NCI-H1436 treated with DMSO at 0.1 percent for 48 hours (cell line): ENCODE data around the gene CALR.

Experiments
- DNase-seq: peaks from one replicate; lab custom pipeline; 2025; lab: John Stamatoyannopoulos, UW

CALR gene

DNA sequence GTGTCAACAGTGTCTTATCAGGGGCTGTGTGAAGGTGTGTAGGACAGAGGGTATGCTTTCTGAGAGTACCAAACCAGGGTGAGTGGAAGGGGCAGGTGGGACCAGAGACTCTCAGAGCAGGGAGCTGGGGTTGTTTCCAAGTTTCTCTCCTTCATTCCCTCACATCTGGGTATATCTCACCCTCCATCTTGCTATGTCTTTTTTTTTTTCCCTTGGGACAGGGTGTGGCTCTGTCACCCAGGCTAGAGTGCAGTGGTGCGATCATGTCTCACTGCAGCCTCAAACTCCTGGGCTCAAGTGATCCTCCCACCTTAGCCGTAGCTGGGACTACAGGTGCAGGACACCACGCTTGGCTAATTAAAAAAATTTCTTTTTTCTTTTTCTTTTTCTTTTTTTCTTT, 41.6 kb downstream of the CALR start:
- DNase-seq = no peak

DNA sequence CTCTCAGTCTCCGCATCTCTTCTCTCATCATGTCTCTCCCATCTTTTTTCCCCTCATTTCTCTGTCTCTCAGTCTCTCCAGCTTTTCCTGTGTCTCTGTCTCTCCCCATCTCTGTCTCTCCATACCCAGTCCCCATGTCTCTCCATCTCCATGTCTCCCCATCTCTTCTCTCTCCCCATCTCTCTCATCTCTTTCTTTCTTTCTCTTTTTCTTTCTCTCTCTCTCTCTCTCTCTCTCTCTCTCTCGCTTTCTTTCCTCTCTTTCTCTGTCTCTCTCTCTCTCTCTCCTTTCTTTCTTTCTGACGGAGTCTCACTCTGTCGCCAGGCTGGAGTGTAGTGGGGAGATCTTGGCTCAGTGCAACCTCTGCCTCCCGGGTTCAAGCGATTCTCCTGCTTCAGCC, 44.2 kb downstream of the CALR start:
- DNase-seq = no peak

DNA sequence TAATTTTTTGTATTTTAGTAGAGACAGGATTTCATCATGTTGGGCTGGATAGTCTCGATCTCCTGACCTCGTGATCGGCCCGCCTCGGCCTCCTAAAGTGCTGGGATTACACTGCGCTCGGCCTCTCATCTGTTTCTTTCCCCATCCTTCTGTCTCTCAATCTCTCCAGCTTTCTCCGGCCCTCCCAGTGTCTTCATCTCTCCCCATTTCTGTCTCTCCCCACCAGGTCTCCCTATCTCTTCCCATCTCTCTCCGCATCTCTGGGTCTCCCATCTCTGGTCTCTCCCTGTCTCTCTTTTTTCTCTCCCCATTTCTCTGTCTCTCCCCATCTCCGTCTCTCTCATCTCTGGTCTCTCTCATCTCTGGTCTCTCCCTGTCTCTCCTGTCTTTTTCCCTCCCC, 44.7 kb downstream of the CALR start:
- DNase-seq = no peak

DNA sequence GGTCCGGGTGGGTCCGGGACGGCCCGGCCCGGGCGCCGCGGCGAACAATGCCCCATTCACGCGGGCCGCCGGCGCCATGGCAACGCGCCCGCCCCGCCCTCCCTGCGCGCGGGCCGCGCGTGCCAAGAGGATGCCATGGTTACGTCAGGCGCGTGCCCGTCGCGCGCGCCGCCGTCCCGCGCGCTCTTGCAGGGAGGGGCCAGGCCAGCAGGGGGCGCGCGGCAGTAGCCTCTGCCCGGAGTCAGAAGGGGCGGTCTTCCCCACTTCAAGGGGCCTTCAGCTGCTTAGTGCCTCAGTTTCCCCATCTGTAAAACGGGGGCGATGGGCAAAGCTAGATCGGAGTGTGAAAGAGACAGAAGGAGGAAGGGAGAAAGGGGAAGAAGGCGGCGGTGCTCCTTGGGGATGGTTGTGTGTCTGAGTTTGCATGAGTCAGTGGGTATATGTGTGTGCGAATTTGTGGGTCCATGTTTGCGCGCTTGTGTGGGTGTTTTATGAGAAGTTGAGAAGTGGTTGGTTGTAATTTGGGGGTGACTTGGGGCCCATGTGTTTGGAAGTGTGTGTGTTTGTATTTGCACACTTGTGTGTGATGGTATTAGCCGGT, 45.2 kb downstream of the CALR start:
- no peak for DNase-seq

DNA sequence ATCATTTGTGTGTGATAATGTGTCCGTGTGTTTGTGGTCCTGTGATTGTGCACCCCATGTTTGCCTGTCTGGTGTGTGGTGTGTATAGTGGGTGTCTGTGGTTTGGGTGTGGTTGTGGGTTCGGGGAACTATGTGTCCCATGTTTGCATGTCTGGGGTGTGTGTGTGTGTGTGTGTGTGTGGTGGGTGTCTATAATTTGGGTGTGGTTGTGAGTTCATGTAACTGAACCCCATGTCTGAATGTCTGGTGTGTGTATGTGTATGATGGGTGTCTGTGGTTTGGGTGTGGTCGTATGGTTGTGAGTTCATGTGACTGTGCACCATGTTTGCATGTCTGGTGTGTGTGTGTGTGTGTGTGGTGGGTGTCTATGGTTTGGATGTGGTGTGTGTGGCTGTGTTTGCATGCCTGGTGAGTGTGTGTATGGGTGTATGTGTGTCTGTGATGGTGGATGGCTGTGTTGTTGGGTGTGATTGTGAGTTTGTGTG, 45.8 kb downstream of the CALR start:
- no peak for DNase-seq

DNA sequence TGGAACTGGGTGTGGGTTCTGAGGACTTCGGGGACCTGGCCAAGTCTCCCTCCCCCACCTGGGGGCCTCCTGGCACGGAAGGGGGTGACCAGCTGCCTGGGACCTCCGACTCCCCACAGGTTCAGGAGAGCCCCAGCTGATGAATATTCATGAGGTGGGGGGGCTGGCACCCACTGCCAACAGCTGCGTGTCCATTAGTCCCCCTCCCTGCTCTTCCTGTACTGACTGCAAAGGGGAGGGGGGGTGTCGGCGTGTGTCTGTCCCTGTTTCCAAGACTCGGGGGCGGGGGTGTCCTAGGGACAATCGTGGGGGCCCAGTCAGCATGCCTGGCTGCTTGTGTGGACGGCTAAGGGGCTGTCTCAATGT, 46.3 kb downstream of the CALR start:
- DNase-seq = no peak

DNA sequence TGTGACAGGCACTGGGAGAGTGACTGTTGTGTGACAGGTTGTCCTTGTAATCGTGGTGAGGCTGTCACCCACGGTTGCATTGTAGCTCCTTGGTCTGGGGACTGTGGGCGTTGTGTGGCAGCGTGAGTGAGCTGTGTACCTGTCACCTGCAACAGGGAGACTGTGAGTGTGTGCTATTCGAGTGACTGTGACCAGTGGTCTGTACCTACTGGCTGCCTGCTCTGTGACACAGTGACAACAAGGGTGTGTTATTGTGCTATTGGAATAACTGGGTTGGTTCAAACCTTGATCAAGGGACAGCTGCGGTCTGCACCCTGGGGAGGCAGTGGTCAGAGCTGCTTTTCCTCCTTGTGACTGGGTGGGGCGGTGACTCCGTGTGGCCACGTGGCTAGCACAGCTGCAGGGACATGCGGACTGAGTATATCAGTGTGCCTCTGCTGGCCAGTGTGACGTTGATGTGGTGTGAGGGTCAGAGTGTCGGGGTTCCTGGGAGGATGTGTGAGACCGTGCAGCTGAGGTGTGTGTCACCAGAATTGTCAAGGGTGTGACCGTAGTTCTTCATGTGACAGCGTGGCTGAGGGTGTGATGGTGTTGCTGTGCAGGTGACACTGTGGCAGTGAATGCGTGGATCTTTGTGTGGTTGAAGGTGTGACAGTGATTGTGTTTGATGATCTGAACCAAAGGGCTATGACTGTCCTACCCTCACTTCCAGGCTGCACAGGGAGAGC, 46.8 kb downstream of the CALR start:
- no peak for DNase-seq

DNA sequence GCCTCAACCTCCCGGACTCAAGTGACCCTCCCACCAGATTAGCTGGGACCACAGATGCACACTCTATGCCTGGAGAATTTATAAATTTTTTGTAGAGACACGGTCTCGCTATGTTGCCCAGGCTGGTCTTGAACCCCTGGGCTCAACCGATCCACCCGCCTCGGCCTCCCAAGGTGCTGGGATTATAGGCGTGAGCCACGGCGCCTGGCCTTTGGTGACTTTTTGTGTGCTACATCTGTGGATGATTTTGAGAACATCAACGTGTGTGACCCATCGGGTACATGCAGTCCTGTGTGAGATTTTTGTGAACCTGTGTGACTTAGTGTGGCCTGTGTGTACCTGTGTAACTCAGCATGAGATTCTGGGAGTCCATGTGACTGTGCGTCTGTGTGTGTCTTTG, 48.3 kb downstream of the CALR start:
- DNase-seq = no peak

DNA sequence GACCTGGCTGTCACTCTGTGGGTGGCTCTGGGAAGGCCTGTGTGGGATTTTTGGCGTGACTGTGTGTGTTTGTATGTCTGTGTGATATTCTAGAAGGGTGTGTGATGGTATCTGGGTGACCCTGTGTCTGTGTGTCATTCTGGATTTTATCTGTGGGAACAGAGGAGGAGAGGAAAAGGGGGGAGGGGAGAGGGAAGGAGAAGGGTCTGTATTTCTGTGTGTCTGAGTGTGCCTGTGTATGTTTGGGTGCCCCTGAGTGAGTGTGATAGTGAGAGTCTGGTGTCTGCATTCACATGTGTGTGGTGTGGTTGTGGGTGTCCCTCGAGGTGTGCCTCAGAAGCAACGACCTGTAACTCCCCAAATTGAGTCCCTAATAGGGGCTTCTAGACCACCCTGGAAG, 48.8 kb downstream of the CALR start:
- DNase-seq = no peak

DNA sequence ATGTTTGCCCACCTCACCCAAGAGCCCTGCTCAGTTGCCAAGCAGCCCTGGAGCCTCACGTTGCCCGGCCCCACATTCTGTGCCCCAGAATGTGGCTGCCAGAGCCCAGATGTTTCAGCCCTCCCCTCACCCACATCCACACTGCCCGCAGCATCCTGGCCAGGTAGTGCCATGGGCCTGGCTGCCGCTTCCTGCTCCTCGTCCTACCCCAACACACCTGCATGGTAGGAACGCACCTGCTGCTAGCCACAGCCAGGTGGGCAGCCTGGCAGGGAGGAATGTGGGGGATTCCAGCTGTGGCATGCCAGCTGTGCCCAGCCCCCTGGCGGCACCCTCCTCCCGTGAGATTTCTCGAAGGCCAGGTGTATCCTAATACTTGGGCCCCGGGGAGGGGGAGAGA, 49.4 kb downstream of the CALR start:
- no peak for DNase-seq

DNA sequence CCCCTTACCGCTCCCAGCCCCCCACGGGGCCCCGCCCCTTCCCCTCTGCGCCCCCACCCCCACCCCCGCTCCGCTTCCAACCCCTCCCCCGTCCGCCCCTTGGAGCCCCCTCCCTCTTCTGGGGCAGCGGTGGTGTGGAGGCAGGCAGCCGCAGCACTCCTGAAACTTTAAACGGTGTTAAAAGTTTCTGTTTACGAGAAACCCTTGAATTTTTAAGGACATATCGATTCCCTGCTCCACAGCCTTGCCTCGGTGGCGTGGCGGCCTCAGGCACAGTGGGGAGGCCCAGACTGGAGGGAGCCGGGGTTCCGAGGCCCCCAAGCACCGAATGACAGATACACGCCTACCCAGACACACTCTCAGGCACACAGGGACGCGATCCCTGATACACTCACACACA, 52.0 kb downstream of the CALR start:
- DNase-seq = no peak

DNA sequence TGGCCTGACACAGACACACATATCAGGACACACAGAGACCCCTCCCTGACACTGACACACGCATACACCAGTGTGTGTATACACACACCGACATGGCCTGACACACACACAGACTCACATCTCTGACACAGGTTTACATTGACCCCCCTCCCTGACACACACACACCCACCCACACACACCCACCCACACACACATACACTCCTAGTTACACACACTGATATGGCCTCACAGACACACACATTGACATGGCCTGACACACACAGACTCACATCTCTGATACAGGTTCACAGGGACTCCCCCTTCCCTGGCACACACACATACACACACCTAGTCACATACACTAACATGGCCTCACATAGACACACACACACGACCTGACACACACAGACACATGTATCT, 52.4 kb downstream of the CALR start:
- no peak for DNase-seq

DNA sequence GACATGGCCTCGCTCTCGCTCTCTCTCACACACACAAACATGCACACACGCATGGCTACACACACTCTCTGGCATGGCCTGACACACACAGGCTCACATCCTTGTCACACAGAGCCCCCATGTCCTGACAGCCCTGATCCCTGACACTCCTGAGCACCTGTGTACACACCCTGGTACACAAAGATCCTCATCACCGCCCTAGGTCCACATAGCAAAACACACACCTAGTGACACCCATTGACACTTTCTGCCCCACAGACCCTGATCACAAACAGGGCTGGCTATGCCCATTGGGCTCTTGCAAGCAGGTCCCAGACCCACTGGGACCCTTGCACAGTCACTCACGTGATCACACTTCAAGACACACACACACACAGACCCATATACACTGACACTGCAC, 52.9 kb downstream of the CALR start:
- DNase-seq = no peak

DNA sequence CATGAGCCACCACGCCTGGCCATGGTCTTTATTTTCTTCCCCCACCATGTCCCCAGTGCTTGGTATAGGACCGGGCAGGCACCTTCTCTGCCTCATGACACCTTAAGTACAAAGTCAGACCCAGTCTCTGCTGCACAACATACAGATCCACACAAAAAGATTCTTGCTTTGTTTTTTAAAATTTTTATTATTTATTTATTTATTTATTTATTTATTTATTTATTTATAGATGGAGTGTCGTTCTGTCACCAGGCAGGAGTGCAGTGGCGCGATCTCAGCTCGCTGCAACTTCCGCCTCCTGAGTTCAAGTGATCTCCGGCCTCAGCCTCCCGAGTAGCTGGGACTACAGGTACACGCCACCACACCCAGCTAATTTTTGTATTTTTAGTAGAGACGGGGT, 54.3 kb downstream of the CALR start:
- DNase-seq = no peak

DNA sequence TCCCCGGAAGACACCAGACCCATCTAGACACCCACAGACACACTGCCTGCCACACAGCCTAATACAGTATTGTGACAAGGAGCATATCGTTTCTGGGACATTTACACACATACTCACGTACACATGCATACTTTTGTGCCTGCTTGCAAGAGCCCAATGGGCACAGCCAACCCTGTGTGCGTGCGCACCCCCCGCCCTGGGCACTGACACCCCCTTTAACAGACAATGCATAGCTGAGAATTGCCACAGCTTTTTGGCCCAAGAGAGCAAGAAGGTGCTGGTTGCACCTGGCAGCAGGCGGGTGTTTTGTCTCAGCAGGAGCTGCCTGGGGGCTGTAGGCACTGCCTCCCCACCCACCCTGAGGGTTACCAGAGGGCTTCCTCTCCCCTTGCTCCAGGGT, 55.2 kb downstream of the CALR start:
- no peak for DNase-seq
